GM12878 (cell line): ENCODE data around the gene ATP13A1. TPM values are rescaled to one million over a fixed set of nuclear protein-coding genes. Genes with fewer than 3 reads are reported as not detected.

Experiments used
- ASH2L ChIP-seq: fragments of 300-600, 200-600 bp; sonication (generic); IDR thresholded peaks from 2 replicates; pipeline ENCODE4 v1.6.1; 2017; ENCODE audit warnings: low read depth, mild to moderate bottlenecking, borderline replicate concordance
- BCL11A ChIP-seq: IDR thresholded peaks from 2 replicates; pipeline ENCODE4 v1.6.1; 2011; ENCODE audit warnings: low read depth, low read length
- CBX5 ChIP-seq: sonication (generic); IDR thresholded peaks from 2 replicates; pipeline ENCODE4 v1.6.1; 2016; ENCODE audit warnings: low read depth, moderate library complexity, mild to moderate bottlenecking, inconsistent platforms
- EZH2 ChIP-seq: IDR thresholded peaks from 2 replicates; pipeline ENCODE4 v1.6.1; 2012; ENCODE audit warnings: low read depth, mild to moderate bottlenecking, control low read depth, inconsistent platforms, low read length, borderline replicate concordance; ENCODE audit not compliant: control insufficient read depth
- FOS ChIP-seq: IDR thresholded peaks from 3 replicates; pipeline ENCODE4 v1.6.1; 2011; ENCODE audit warnings: borderline replicate concordance; ENCODE audit not compliant: insufficient read length; ENCODE audit errors: extremely low read depth
- GABPA ChIP-seq: IDR thresholded peaks from 2 replicates; pipeline ENCODE4 v1.6.1; 2014; ENCODE audit warnings: antibody characterized with exemption, low read depth, mild to moderate bottlenecking, inconsistent platforms
- IKZF2 ChIP-seq, 2 experiments: fragments of 450-650 bp; IDR thresholded peaks; 2 replicates each; pipeline ENCODE4 v1.6.1; 2017; ENCODE audit warnings: mild to moderate bottlenecking in 2 of 2, moderate library complexity in 2 of 2
- KLF5 ChIP-seq: fragments of 450-650 bp; IDR thresholded peaks from 2 replicates; pipeline ENCODE4 v1.6.1; 2014; ENCODE audit warnings: mild to moderate bottlenecking; ENCODE audit not compliant: partially characterized antibody
- MTA3 ChIP-seq: IDR thresholded peaks from 2 replicates; pipeline ENCODE4 v1.6.1; 2012; ENCODE audit warnings: low read length, inconsistent platforms, borderline replicate concordance
- MXI1 ChIP-seq: fragments of 150-350 bp; IDR thresholded peaks from 2 replicates; pipeline ENCODE4 v1.6.1; 2011; ENCODE audit warnings: low read depth, mild to moderate bottlenecking, inconsistent platforms, low read length, improper control_type of control experiment
- MYC ChIP-seq: IDR thresholded peaks from 2 replicates; pipeline ENCODE4 v1.6.1; 2011; ENCODE audit warnings: mild to moderate bottlenecking, low read length, moderate library complexity, inconsistent platforms; ENCODE audit not compliant: insufficient read depth, insufficient replicate concordance, insufficient read length, severe bottlenecking
- NR2C1 ChIP-seq: fragments of 450-650 bp; IDR thresholded peaks from 2 replicates; pipeline ENCODE4 v1.6.1; 2017; ENCODE audit warnings: antibody characterized with exemption, mild to moderate bottlenecking, moderate library complexity
- PAX8 ChIP-seq: fragments of 450-650 bp; IDR thresholded peaks from 2 replicates; pipeline ENCODE4 v1.6.1; 2017; ENCODE audit warnings: mild to moderate bottlenecking, moderate library complexity
- PBX3 ChIP-seq: IDR thresholded peaks from 2 replicates; pipeline ENCODE4 v1.6.1; 2011; ENCODE audit warnings: mild to moderate bottlenecking, low read depth, low read length, moderate library complexity; ENCODE audit not compliant: insufficient replicate concordance
- RAD51 ChIP-seq: fragments of 450-650 bp; IDR thresholded peaks from 2 replicates; pipeline ENCODE4 v1.6.1; 2016; ENCODE audit warnings: moderate library complexity, mild to moderate bottlenecking, inconsistent platforms
- RUNX3 ChIP-seq: IDR thresholded peaks from 2 replicates; pipeline ENCODE4 v1.6.1; 2012; ENCODE audit warnings: low read length, inconsistent platforms
- SMARCA5 ChIP-seq: fragments of 450-650 bp; IDR thresholded peaks from 2 replicates; pipeline ENCODE4 v1.6.1; 2017; ENCODE audit warnings: mild to moderate bottlenecking
- SRF ChIP-seq, 2 experiments: IDR thresholded peaks; 2 replicates each; pipeline ENCODE4 v1.6.1; 2011; ENCODE audit warnings: low read depth in 2 of 2, low read length in 2 of 2, mild to moderate bottlenecking in 1 of 2, moderate library complexity in 1 of 2
- STAT1 ChIP-seq: fragments of 450-650 bp; conservative IDR thresholded peaks from 2 replicates; pipeline ENCODE4 v1.6.1; 2014; ENCODE audit warnings: antibody characterized with exemption, mild to moderate bottlenecking
- TCF3 ChIP-seq: IDR thresholded peaks from 2 replicates; pipeline ENCODE4 v1.6.1; 2012; ENCODE audit warnings: low read depth, mild to moderate bottlenecking, low read length, borderline replicate concordance; ENCODE audit not compliant: insufficient read depth
- WRNIP1 ChIP-seq: IDR thresholded peaks from 2 replicates; pipeline ENCODE4 v1.6.1; 2011; ENCODE audit warnings: low read depth, low read length, improper control_type of control experiment, borderline replicate concordance
- ZBTB4 ChIP-seq: fragments of 450-650 bp; formaldehyde crosslinking; IDR thresholded peaks from 2 replicates; pipeline ENCODE4 v1.4.0; 2022; ENCODE audit warnings: mild to moderate bottlenecking, moderate library complexity
- ZNF207 ChIP-seq: fragments of 450-650 bp; IDR thresholded peaks from 2 replicates; pipeline ENCODE4 v1.6.1; 2014; ENCODE audit warnings: antibody characterized with exemption, mild to moderate bottlenecking, borderline replicate concordance
- ZNF592 ChIP-seq: fragments of 450-650 bp; IDR thresholded peaks from 2 replicates; pipeline ENCODE4 v1.6.1; 2017; ENCODE audit warnings: mild to moderate bottlenecking, moderate library complexity
- polyA plus RNA-seq, 11 experiments: library from polyadenylated mRNA; depleted of rRNA in 4 of 11; unstranded in 6 of 11; stranded (reverse) in 5 of 11; fragments of >200 nt; fragmentation: Nextera tagmentation in 4 of 11; fragmentation: Illumina TruSeq in 1 of 11; extraction: Ambion mirVana in 4 of 11; extraction: Trizol in 1 of 11; gene quantifications; 1 replicate in 1 of 11; 2 replicates in 10 of 11; pipeline versions ENCODE4 v1.2.1 to v1.2.3, GENCODE V29; 2011 to 2016; ENCODE audit warnings: inconsistent platforms in 2 of 11, missing spikeins in 2 of 11, low read depth in 1 of 11
- total RNA-seq, 4 experiments: library from RNA; depleted of rRNA in 3 of 4; stranded (reverse); fragments of >200 nt in 3 of 4; fragmentation: Illumina TruSeq in 1 of 4; extraction: Trizol in 1 of 4; gene quantifications; 2 replicates each; pipeline versions ENCODE4 v1.2.1 to v1.2.3, GENCODE V29; 2013 to 2021

The ATP13A1 gene
- total and polyA plus RNA-seq, 10 of the 15 experiments (the other 5 are each of a cell fraction or from before 2014, with no cell fraction given) = 0.37 to 91.0 (median 29.8) TPM

- TF ChIP-seq TCF3 (no peak), RUNX3 (peak; percentile 98), KLF5 (no peak), NR2C1 (peak; percentile 54), SMARCA5 (no peak), ZBTB4 (CRISPR knock-in tag) (no peak), SRF (IDR thresholded peaks at IDR 0.05; ENCODE audit: low read depth in 2 of 2, low read length in 2 of 2) (peak; percentile 4 to 71; a peak in 2 of 4 replicates), MYC (no peak), GABPA (no peak), ASH2L (no peak), MXI1 (0 out of 2 replicates have a peak, but pooled peaks have one; percentile 65), RAD51 (0 out of 2 replicates have a peak, but pooled peaks have one; percentile 15), ZNF592 (peak; percentile 84), MTA3 (peak; percentile 80), WRNIP1 (no peak), STAT1 (no peak), IKZF2 (IDR thresholded peaks at IDR 0.05) (peak; percentile 93 to 94), PBX3 (no peak), PAX8 (no peak), EZH2 (no peak), BCL11A (peak; percentile 75), ZNF207 (no peak), FOS (no peak), CBX5 (0 out of 2 replicates have a peak, but pooled peaks have one; percentile 69)
Observed at GRCh38 chr19:19597809-19598306, 65.6 kb downstream of the ATP13A1 start (continued).
